ENCODE results near the gene SNX22.
"Not testable (repeated sequence)": the region's sequence is repeated elsewhere in the genome, so short reads cannot be mapped to it uniquely, and the experiment has no call there.

The SNX22 gene

GRCh38 chr15:64151727-64152506, at the start of gene SNX22:
SNX22 (plus strand) TSS chr15:64151731; CDS start chr15:64151776, 45 bp downstream.
- DNase-seq = peak; percentile 30

- DNase-seq = no peak
These were observed 49.0 kb upstream of the SNX22 start for GRCh38 chr15:64102497-64102896.

- no peak for DNase-seq
These were observed 46.3 kb upstream of the SNX22 start for GRCh38 chr15:64105113-64105704.

GRCh38 chr15:64107337-64107736, 44.2 kb upstream of the SNX22 start:
- no peak for DNase-seq

- DNase-seq = not testable (repeated sequence)
These were observed 41.3 kb upstream of the SNX22 start for GRCh38 chr15:64110108-64110701.

GRCh38 chr15:64110950-64111678, 40.4 kb upstream of the SNX22 start:
- no peak for DNase-seq

GRCh38 chr15:64111679-64112050, 39.9 kb upstream of the SNX22 start:
- no peak for DNase-seq

GRCh38 chr15:64112073-64112772, 39.3 kb upstream of the SNX22 start:
- DNase-seq = no peak

- DNase-seq = no peak
These were observed 38.6 kb upstream of the SNX22 start for GRCh38 chr15:64112904-64113303.

- no peak for DNase-seq
These were observed 33.6 kb upstream of the SNX22 start for GRCh38 chr15:64117759-64118487.

GRCh38 chr15:64120322-64120721, 31.2 kb upstream of the SNX22 start:
- DNase-seq = not testable (repeated sequence)

GRCh38 chr15:64121614-64122013, 29.9 kb upstream of the SNX22 start:
- no peak for DNase-seq

GRCh38 chr15:64122444-64122843, 29.1 kb upstream of the SNX22 start:
- DNase-seq = no peak

- DNase-seq = no peak
These were observed 28.6 kb upstream of the SNX22 start for GRCh38 chr15:64122936-64123351.

- no peak for DNase-seq
These were observed 25.6 kb upstream of the SNX22 start for GRCh38 chr15:64125978-64126377.

- DNase-seq = no peak
These were observed 23.8 kb upstream of the SNX22 start for GRCh38 chr15:64127521-64128270.

- no peak for DNase-seq
These were observed 21.4 kb upstream of the SNX22 start for GRCh38 chr15:64130159-64130558.

- DNase-seq = no peak
These were observed 20.0 kb upstream of the SNX22 start for GRCh38 chr15:64131547-64131946.

GRCh38 chr15:64132217-64132616, 19.3 kb upstream of the SNX22 start:
- no peak for DNase-seq

GRCh38 chr15:64133623-64134344, 17.7 kb upstream of the SNX22 start:
- no peak for DNase-seq
